GM12878 (cell line): ENCODE data around the gene RAB4B. TPM values are rescaled to one million over a fixed set of nuclear protein-coding genes. Genes with fewer than 3 reads are reported as not detected.

Experiments
- ATAC-seq: fragments of 200-7000 bp; cut with Tn5 transposase; 3 replicates; pipeline ENCODE4 v1.9.1; 2020; ENCODE audit warnings: mild to moderate bottlenecking, moderate library complexity
- BruUV-seq: library from RNA; stranded (reverse); fragments of 400-500 nt; replicated peaks from 2 replicates; lab custom pipeline; 2021; lab: Mats Ljungman, UMichigan
- CTCF ChIA-PET: fragments of 300-600 bp; sonication (Branson Sonifier 250); formaldehyde crosslinking; extraction: SDS; loops from one replicate; lab custom pipeline; 2021; ENCODE audit warnings: inconsistent platforms; lab: Yijun Ruan, JAX
- POLR2A ChIA-PET: fragments of 350-600 bp; formaldehyde crosslinking; extraction: SDS; loops from one replicate; lab custom pipeline; 2021; ENCODE audit warnings: inconsistent platforms; lab: Charles Lee
- RAD21 ChIA-PET: fragments of 300-600 bp; sonication (Branson Sonifier 250); formaldehyde crosslinking; loops from one replicate; lab custom pipeline; 2023; ENCODE audit warnings: antibody characterized with exemption; ENCODE audit not compliant: unreplicated experiment; lab: Charles Lee
- SMC1A ChIA-PET: fragments of 300-600 bp; sonication (Branson Sonifier 250); formaldehyde crosslinking; loops from one replicate; lab custom pipeline; 2023; ENCODE audit not compliant: unreplicated experiment, uncharacterized antibody; lab: Charles Lee
- DNase-seq: peaks from one replicate; pipeline ENCODE4 v3.0.0-alpha.2; 2011; ENCODE audit warnings: low read depth, low spot score
- FAIRE-seq: peaks from 3 replicates; lab custom pipeline; 2011; peaks lifted over from hg19 to GRCh38; lab: Jason Lieb, UNC
- H2AFZ ChIP-seq: 2 replicates; pipeline ENCODE4 v1.6.0; 2011; ENCODE audit warnings: low read depth, low read length, control low read depth; ENCODE audit not compliant: control insufficient read depth
- H3K27ac ChIP-seq: 2 replicates; pipeline ENCODE4 v1.5.1; 2011; ENCODE audit warnings: control low read depth; ENCODE audit not compliant: control insufficient read depth, insufficient read depth
- H3K27me3 ChIP-seq, 2 experiments: replicated peaks in 1 of 2; 2 replicates each; pipeline versions ENCODE4 v1.6.0 to v1.6.1; 2011; ENCODE audit warnings: low read length in 1 of 2; ENCODE audit not compliant: control insufficient read depth in 2 of 2, insufficient read depth in 2 of 2
- H3K36me3 ChIP-seq, 2 experiments: 2 replicates each; pipeline ENCODE4 v1.5.1; 2011; ENCODE audit warnings: low read length in 1 of 2; ENCODE audit not compliant: control insufficient read depth in 2 of 2, insufficient read depth in 2 of 2
- H3K4me1 ChIP-seq: 2 replicates; pipeline ENCODE4 v1.6.1; 2011; ENCODE audit warnings: mild to moderate bottlenecking, low read length, moderate library complexity, mixed read lengths; ENCODE audit not compliant: control insufficient read depth, insufficient read depth
- H3K4me2 ChIP-seq: 2 replicates; pipeline ENCODE4 v1.6.0; 2011; ENCODE audit warnings: control low read depth; ENCODE audit not compliant: control insufficient read depth, insufficient read depth
- H3K4me3 ChIP-seq: fragments of 200-600 bp; sonication (generic); 2 replicates; pipeline ENCODE4 v1.5.1; 2016
- H3K79me2 ChIP-seq: 2 replicates; pipeline ENCODE4 v1.6.0; 2011; ENCODE audit warnings: low read length; ENCODE audit not compliant: control insufficient read depth, insufficient read depth
- H3K9ac ChIP-seq: 2 replicates; pipeline ENCODE4 v1.8.0; 2011; ENCODE audit warnings: low read length, control low read depth, mixed read lengths; ENCODE audit not compliant: control insufficient read depth, insufficient read depth
- H3K9me3 ChIP-seq: replicated peaks from 3 replicates; pipeline ENCODE4 v1.5.1; 2011; ENCODE audit warnings: mild to moderate bottlenecking, low read length; ENCODE audit not compliant: control insufficient read depth, insufficient read depth
- H4K20me1 ChIP-seq: 2 replicates; pipeline ENCODE4 v1.6.0; 2011; ENCODE audit not compliant: control insufficient read depth, insufficient read depth
- ATF7 ChIP-seq: fragments of 450-650 bp; IDR thresholded peaks from 2 replicates; pipeline ENCODE4 v1.6.1; 2016; ENCODE audit warnings: low read depth, mild to moderate bottlenecking
- BHLHE40 ChIP-seq, 2 experiments: fragments of 450-650 bp in 1 of 2; IDR thresholded peaks; 2 replicates each; pipeline ENCODE4 v1.6.1; 2011 to 2017; ENCODE audit warnings: low read depth in 2 of 2, borderline replicate concordance in 1 of 2, improper control_type of control experiment in 1 of 2, low read length in 1 of 2, mild to moderate bottlenecking in 1 of 2
- CHD2 ChIP-seq: IDR thresholded peaks from 2 replicates; pipeline ENCODE4 v1.6.1; 2011; ENCODE audit warnings: low read depth, low read length, improper control_type of control experiment, borderline replicate concordance
- EP300 ChIP-seq, 2 experiments: fragments of 150-350 bp in 1 of 2; IDR thresholded peaks; 2 replicates each; pipeline ENCODE4 v1.6.1; 2011 to 2012; ENCODE audit warnings: low read depth in 2 of 2, low read length in 2 of 2, borderline replicate concordance in 1 of 2, improper control_type of control experiment in 1 of 2, inconsistent platforms in 1 of 2; ENCODE audit not compliant: control insufficient read depth in 1 of 2
- EZH2 ChIP-seq: IDR thresholded peaks from 2 replicates; pipeline ENCODE4 v1.6.1; 2012; ENCODE audit warnings: low read depth, mild to moderate bottlenecking, control low read depth, inconsistent platforms, low read length, borderline replicate concordance; ENCODE audit not compliant: control insufficient read depth
- HDAC6 ChIP-seq: fragments of 200-600 bp; sonication (generic); IDR thresholded peaks from one replicate; pipeline ENCODE4 v1.8.0; 2017; ENCODE audit warnings: antibody characterized with exemption; ENCODE audit not compliant: unreplicated experiment
- POLR2A ChIP-seq: IDR thresholded peaks from 2 replicates; pipeline ENCODE4 v1.6.1; 2011; ENCODE audit warnings: low read depth, mild to moderate bottlenecking, low read length
- RELA ChIP-seq: fragments of 450-650 bp; IDR thresholded peaks from 2 replicates; pipeline ENCODE4 v1.8.0; 2014; ENCODE audit warnings: borderline replicate concordance; ENCODE audit not compliant: partially characterized antibody
- RUNX3 ChIP-seq: IDR thresholded peaks from 2 replicates; pipeline ENCODE4 v1.6.1; 2012; ENCODE audit warnings: low read length, inconsistent platforms
- SIN3A ChIP-seq: IDR thresholded peaks from 2 replicates; pipeline ENCODE4 v1.6.1; 2012; ENCODE audit warnings: low read depth, low read length, improper control_type of control experiment
- SMC3 ChIP-seq: IDR thresholded peaks from 2 replicates; pipeline ENCODE4 v1.6.1; 2011; ENCODE audit warnings: low read length, improper control_type of control experiment, borderline replicate concordance
- SP1 ChIP-seq: IDR thresholded peaks from one replicate; pipeline ENCODE4 v1.6.1; 2011; ENCODE audit warnings: low read depth, low read length
- SUPT20H ChIP-seq: IDR thresholded peaks from 2 replicates; pipeline ENCODE4 v1.6.1; 2011; ENCODE audit warnings: low read depth, mild to moderate bottlenecking, low read length, moderate library complexity, borderline replicate concordance; ENCODE audit not compliant: control insufficient read depth
- ZNF217 ChIP-seq: fragments of 450-650 bp; IDR thresholded peaks from 2 replicates; pipeline ENCODE4 v1.6.1; 2017; ENCODE audit warnings: antibody characterized with exemption, mild to moderate bottlenecking
- ZNF384 ChIP-seq: IDR thresholded peaks from 2 replicates; pipeline ENCODE4 v1.6.1; 2012; ENCODE audit warnings: low read depth, mild to moderate bottlenecking, low read length, improper control_type of control experiment, borderline replicate concordance
- ZSCAN29 ChIP-seq: fragments of 450-650 bp; IDR thresholded peaks from 2 replicates; pipeline ENCODE4 v1.6.1; 2017; ENCODE audit warnings: mild to moderate bottlenecking, moderate library complexity
- WGBS: methylation state at CpG from one replicate; pipeline ENCODE4 v1.1.6; 2016; ENCODE audit warnings: low lambda C conversion rate; ENCODE audit not compliant: insufficient replicate concordance, insufficient coverage; ENCODE audit errors: missing lambda C conversion rate; 5-methylcytosine and 5-hydroxymethylcytosine counted together
- in situ Hi-C: fragments of 300-500 bp; cut with MboI; formaldehyde crosslinking; loops from 9 replicates; pipeline ENCODE4 v1.14.3; 2018; ENCODE audit warnings: mixed read lengths
- intact Hi-C: fragments of 100-400 bp; cut with micrococcal nuclease; formaldehyde crosslinking; loops from one replicate; pipeline ENCODE4 v1.14.2; 2022; ENCODE audit not compliant: unreplicated experiment
- polyA plus RNA-seq, 11 experiments: library from polyadenylated mRNA; depleted of rRNA in 4 of 11; unstranded in 6 of 11; stranded (reverse) in 5 of 11; fragments of >200 nt; fragmentation: Nextera tagmentation in 4 of 11; fragmentation: Illumina TruSeq in 1 of 11; extraction: Ambion mirVana in 4 of 11; extraction: Trizol in 1 of 11; gene quantifications; 1 replicate in 1 of 11; 2 replicates in 10 of 11; pipeline versions ENCODE4 v1.2.1 to v1.2.3, GENCODE V29; 2011 to 2016; ENCODE audit warnings: inconsistent platforms in 2 of 11, missing spikeins in 2 of 11, low read depth in 1 of 11
- total RNA-seq, 4 experiments: library from RNA; depleted of rRNA in 3 of 4; stranded (reverse); fragments of >200 nt in 3 of 4; fragmentation: Illumina TruSeq in 1 of 4; extraction: Trizol in 1 of 4; gene quantifications; 2 replicates each; pipeline versions ENCODE4 v1.2.1 to v1.2.3, GENCODE V29; 2013 to 2021
- TF ChIP-seq, protein P1 (sequence below): fragments of 450-650 bp; IDR thresholded peaks from 2 replicates; pipeline ENCODE4 v1.6.1; 2016; ENCODE audit warnings: mild to moderate bottlenecking, moderate library complexity, borderline replicate concordance
- TF ChIP-seq, protein P2 (sequence below): IDR thresholded peaks from 2 replicates; pipeline ENCODE4 v1.6.1; 2011; ENCODE audit warnings: low read depth, low read length, improper control_type of control experiment, borderline replicate concordance

Gene RAB4B
- total and polyA plus RNA-seq, 10 of the 15 experiments (the other 5 are each of a cell fraction or from before 2014, with no cell fraction given), result 0.60 to 51.5 (median 27.7) TPM

DNA sequence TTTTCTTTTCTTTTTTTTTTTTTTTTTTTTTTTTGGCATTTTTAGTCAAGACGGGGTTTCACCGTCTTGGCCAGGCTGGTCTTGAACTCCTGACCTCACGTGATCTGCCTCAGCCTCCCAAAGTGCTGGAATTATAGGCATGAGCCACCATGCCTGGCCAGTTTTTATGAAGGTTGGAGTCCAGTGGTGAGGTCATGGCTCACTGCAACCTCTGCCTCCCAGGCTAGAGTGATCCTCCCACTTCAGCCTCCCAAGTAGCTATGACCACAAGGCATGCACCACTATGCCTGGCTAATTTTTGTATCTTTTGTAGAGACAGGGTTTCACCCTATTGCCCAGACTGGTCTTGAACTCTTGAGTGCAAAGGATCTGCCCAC, 22.8 kb upstream of the RAB4B start:
- RAD21 ChIA-PET, result interaction anchor here (0.6 to 16.3 kb wide), 16 partner anchors 10 to 1264 kb away, joined by 3 to 291 read pairs (median 4); partner anchors contain the start of genes EGLN2, MIA and RAB4B
- FAIRE-seq, result no peak
- peaks cover 14% of the 10 kb centered on the region for H4K20me1 ChIP-seq
- POLR2A ChIA-PET, result interaction anchor here (0.5 to 9.5 kb wide), 18 partner anchors 10 to 706 kb away, joined by 3 to 331 read pairs (median 5); partner anchors contain the start of genes COQ8B, EGLN2, MIA and RAB4B
- BruUV-seq, result no TSS peak
- peaks cover 19% of the 10 kb centered on the region for H3K4me1 ChIP-seq
- H3K36me3 ChIP-seq, result peaks cover 14 to 32% of the 10 kb centered on the region in 2 experiments; a peak in 3 of 4 replicates
- in situ Hi-C loops, result no loop called here
- no peak for DNase-seq
- H3K4me3 ChIP-seq, result peak overlapping the region; percentile 79
- peaks cover 71% of the 10 kb centered on the region for H3K79me2 ChIP-seq
- H2AFZ ChIP-seq, result no peak overlapping the region
- CTCF ChIA-PET, result interaction anchor here (1.0 to 9.0 kb wide), 10 partner anchors 15 to 94 kb away, joined by 3 to 72 read pairs (median 5); partner anchors contain the start of genes EGLN2 and RAB4B
- peak overlapping the region; percentile 71 for H3K27ac ChIP-seq
- no peaks in the 10 kb centered on the region for H3K27me3 ChIP-seq
- peak overlapping the region; percentile 95 for H3K4me2 ChIP-seq
- no peak for ATAC-seq
- H3K9me3 ChIP-seq, result no peaks in the 10 kb centered on the region
- SMC1A ChIA-PET, result interaction anchor here (1.0 to 13.2 kb wide), 9 partner anchors 11 to 352 kb away, joined by 3 to 256 read pairs (median 3); partner anchors contain the start of genes COQ8B, EGLN2, ITPKC and MIA
- WGBS, result 17% methylated on average over 1 of the region's 3 CpGs
- 0 out of 2 replicates have a peak overlapping the region, but pooled peaks have one; percentile 35 for H3K9ac ChIP-seq
- intact Hi-C loops, result loop anchor here (1.0 kb wide), 1 partner anchor 22 kb away; no protein-coding TSS in a partner anchor
- TF ChIP-seq, protein P1, sequence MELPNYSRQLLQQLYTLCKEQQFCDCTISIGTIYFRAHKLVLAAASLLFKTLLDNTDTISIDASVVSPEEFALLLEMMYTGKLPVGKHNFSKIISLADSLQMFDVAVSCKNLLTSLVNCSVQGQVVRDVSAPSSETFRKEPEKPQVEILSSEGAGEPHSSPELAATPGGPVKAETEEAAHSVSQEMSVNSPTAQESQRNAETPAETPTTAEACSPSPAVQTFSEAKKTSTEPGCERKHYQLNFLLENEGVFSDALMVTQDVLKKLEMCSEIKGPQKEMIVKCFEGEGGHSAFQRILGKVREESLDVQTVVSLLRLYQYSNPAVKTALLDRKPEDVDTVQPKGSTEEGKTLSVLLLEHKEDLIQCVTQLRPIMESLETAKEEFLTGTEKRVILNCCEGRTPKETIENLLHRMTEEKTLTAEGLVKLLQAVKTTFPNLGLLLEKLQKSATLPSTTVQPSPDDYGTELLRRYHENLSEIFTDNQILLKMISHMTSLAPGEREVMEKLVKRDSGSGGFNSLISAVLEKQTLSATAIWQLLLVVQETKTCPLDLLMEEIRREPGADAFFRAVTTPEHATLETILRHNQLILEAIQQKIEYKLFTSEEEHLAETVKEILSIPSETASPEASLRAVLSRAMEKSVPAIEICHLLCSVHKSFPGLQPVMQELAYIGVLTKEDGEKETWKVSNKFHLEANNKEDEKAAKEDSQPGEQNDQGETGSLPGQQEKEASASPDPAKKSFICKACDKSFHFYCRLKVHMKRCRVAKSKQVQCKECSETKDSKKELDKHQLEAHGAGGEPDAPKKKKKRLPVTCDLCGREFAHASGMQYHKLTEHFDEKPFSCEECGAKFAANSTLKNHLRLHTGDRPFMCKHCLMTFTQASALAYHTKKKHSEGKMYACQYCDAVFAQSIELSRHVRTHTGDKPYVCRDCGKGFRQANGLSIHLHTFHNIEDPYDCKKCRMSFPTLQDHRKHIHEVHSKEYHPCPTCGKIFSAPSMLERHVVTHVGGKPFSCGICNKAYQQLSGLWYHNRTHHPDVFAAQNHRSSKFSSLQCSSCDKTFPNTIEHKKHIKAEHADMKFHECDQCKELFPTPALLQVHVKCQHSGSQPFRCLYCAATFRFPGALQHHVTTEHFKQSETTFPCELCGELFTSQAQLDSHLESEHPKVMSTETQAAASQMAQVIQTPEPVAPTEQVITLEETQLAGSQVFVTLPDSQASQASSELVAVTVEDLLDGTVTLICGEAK, result no peak
- TF ChIP-seq RELA (no peak), EP300 (IDR thresholded peaks at IDR 0.05; ENCODE audit: borderline replicate concordance in 1 of 2, control insufficient read depth in 1 of 2, low read depth in 2 of 2, low read length in 2 of 2) (no peak), ZSCAN29 (no peak), EZH2 (no peak), SUPT20H (no peak), SMC3 (no peak), SIN3A (no peak), CHD2 (no peak), BHLHE40 (IDR thresholded peaks at IDR 0.05; ENCODE audit: borderline replicate concordance in 1 of 2, low read depth in 2 of 2, low read length in 1 of 2) (peak in 1 of 2 experiments; percentile 76; a peak in 2 of 4 replicates), POLR2A (no peak), RUNX3 (0 out of 2 replicates have a peak, but pooled peaks have one; percentile 14), ZNF217 (no peak), HDAC6 (no peak), ZNF384 (peak; percentile 6), SP1 (no peak), ATF7 (peak; percentile 13)
- TF ChIP-seq, protein P2, sequence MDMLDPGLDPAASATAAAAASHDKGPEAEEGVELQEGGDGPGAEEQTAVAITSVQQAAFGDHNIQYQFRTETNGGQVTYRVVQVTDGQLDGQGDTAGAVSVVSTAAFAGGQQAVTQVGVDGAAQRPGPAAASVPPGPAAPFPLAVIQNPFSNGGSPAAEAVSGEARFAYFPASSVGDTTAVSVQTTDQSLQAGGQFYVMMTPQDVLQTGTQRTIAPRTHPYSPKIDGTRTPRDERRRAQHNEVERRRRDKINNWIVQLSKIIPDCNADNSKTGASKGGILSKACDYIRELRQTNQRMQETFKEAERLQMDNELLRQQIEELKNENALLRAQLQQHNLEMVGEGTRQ, result no peak
